Esophagus squamous epithelium (tissue), 5 donors: Measurements from ENCODE around the gene RGS4. TPM values are rescaled to one million over a fixed set of nuclear protein-coding genes. Genes with fewer than 3 reads are reported as not detected.

Source experiments
- DNase-seq: peaks from one replicate; lab custom pipeline; 2025; lab: John Stamatoyannopoulos, UW
- H3K27ac ChIP-seq, 4 donors: fragments of 200-600 bp; sonication (generic); one replicate each; pipeline ENCODE4 v1.5.1; 2016 to 2019; ENCODE audit warnings: mild to moderate bottlenecking in 1 of 4
- H3K27me3 ChIP-seq, 4 donors: fragments of 200-600 bp; sonication (generic); 1 replicate in 3 of 4; 2 replicates in 1 of 4; pipeline versions ENCODE4 v1.5.1 to v1.6.0; 2017 to 2021; ENCODE audit warnings: antibody characterized with exemption in 1 of 4
- H3K36me3 ChIP-seq, 3 donors: fragments of 200-600 bp; sonication (generic); one replicate each; pipeline ENCODE4 v1.5.1; 2016 to 2019
- H3K4me1 ChIP-seq, 3 donors: fragments of 200-600 bp; sonication (generic); one replicate each; pipeline ENCODE4 v1.5.1; 2017 to 2019
- H3K4me3 ChIP-seq, 4 donors: fragments of 200-600 bp; sonication (generic); 1 replicate in 3 of 4; 2 replicates in 1 of 4; pipeline ENCODE4 v1.5.1; 2016 to 2019; ENCODE audit warnings: mild to moderate bottlenecking in 2 of 4, moderate library complexity in 1 of 4
- H3K9me3 ChIP-seq, 3 donors: fragments of 200-600 bp; sonication (generic); one replicate each; pipeline ENCODE4 v1.5.1; 2016 to 2019
- CTCF ChIP-seq, 6 experiments: fragments of 450-650 bp in 4 of 6; fragments of 200-600 bp in 2 of 6; sonication (generic) in 2 of 6; IDR thresholded peaks; one replicate each; pipeline ENCODE4 v1.5.1; 2016 to 2019; ENCODE audit warnings: antibody characterized with exemption in 6 of 6, mild to moderate bottlenecking in 4 of 6, moderate library complexity in 4 of 6
- POLR2A ChIP-seq, 4 donors: fragments of 450-650 bp; IDR thresholded peaks; one replicate each; pipeline ENCODE4 v1.6.1; 2017; ENCODE audit warnings: antibody characterized with exemption in 4 of 4, mild to moderate bottlenecking in 4 of 4, moderate library complexity in 3 of 4
- WGBS, 2 donors: methylation state at CpG; one replicate each; pipeline ENCODE4 v1.1.5; 2018; 5-methylcytosine and 5-hydroxymethylcytosine counted together
- intact Hi-C: fragments of 100-400 bp; cut with DNase I; formaldehyde crosslinking; loops from one replicate; pipeline ENCODE4 v1.15.0; 2022
- total RNA-seq, 4 donors: library from RNA; depleted of rRNA; stranded (reverse); fragments of >200 nt; gene quantifications; one replicate each; pipeline ENCODE4 v1.1.0, GENCODE V29; 2016
- donor health status: DM: yes; HTN: yes; CAD: no.

Gene RGS4
- total RNA-seq, 4 donors from 2014 or later = 0.26 to 1.5 (median 0.70) TPM; not detected in 1

GRCh38 chr1:163071405-163072255 is 2.5 kb downstream of the RGS4 start:
- peaks cover 0 to 18% (median 0%) of the 10 kb centered on the region in 4 donors for H3K27me3 ChIP-seq
- TF ChIP-seq POLR2A (IDR thresholded peaks at IDR 0.05) (no peak), CTCF (IDR thresholded peaks at IDR 0.05) (peak; percentile 25 to 66 (median 56))
- no peaks in the 10 kb centered on the region for H3K36me3 ChIP-seq
- peaks cover 0 to 23% (median 0%) of the 10 kb centered on the region in 3 donors for H3K4me1 ChIP-seq
- DNase-seq = no peak
- intact Hi-C loops = no loop called here
- no peak overlapping the region for H3K27ac ChIP-seq
- H3K9me3 ChIP-seq = no peaks in the 10 kb centered on the region
- no peak overlapping the region for H3K4me3 ChIP-seq
- 6 to 20% methylated on average over 5 of the region's 6 CpGs for WGBS, 2 donors

GRCh38 chr1:163072658-163073057 is 3.5 kb downstream of the RGS4 start:
- intact Hi-C loops = no loop called here
- H3K36me3 ChIP-seq = no peaks in the 10 kb centered on the region
- peaks cover 0 to 23% (median 0%) of the 10 kb centered on the region in 3 donors for H3K4me1 ChIP-seq
- H3K9me3 ChIP-seq = no peaks in the 10 kb centered on the region
- WGBS, 2 donors = 88 to 100% methylated on average over 1 of the region's 1 CpG
- no peak for TF ChIP-seq CTCF (IDR thresholded peaks at IDR 0.05)
- TF ChIP-seq POLR2A (IDR thresholded peaks at IDR 0.05) = no peak
- no peak overlapping the region for H3K27ac ChIP-seq
- peaks cover 0 to 18% (median 0%) of the 10 kb centered on the region in 4 donors for H3K27me3 ChIP-seq
- no peak overlapping the region for H3K4me3 ChIP-seq
- no peak for DNase-seq

- H3K36me3 ChIP-seq = no peaks in the 10 kb centered on the region
- H3K4me1 ChIP-seq = peaks cover 0 to 17% (median 0%) of the 10 kb centered on the region in 3 donors
- intact Hi-C loops = no loop called here
- no peaks in the 10 kb centered on the region for H3K9me3 ChIP-seq
- peaks cover 0 to 16% (median 0%) of the 10 kb centered on the region in 4 donors for H3K27me3 ChIP-seq
- TF ChIP-seq CTCF (IDR thresholded peaks at IDR 0.05) (no peak), POLR2A (IDR thresholded peaks at IDR 0.05) (no peak)
- DNase-seq = no peak
- no peak overlapping the region for H3K27ac ChIP-seq
- WGBS, 2 donors = 83% methylated on average over 1 of the region's 1 CpG; no CpG with 5 or more reads in 1 of the 2 donors
- no peak overlapping the region for H3K4me3 ChIP-seq
Measured at GRCh38 chr1:163074004-163074403, 4.8 kb downstream of the RGS4 start.

- peaks cover 0 to 10% (median 0%) of the 10 kb centered on the region in 3 donors for H3K4me1 ChIP-seq
- intact Hi-C loops = no loop called here
- no peak for DNase-seq
- H3K9me3 ChIP-seq = no peaks in the 10 kb centered on the region
- WGBS, 2 donors = 66 to 70% methylated on average over 2 of the region's 2 CpGs
- H3K27me3 ChIP-seq = peaks cover 0 to 8% (median 0%) of the 10 kb centered on the region in 4 donors
- H3K4me3 ChIP-seq = no peak overlapping the region
- no peaks in the 10 kb centered on the region for H3K36me3 ChIP-seq
- TF ChIP-seq POLR2A (IDR thresholded peaks at IDR 0.05) (no peak), CTCF (IDR thresholded peaks at IDR 0.05) (no peak)
- H3K27ac ChIP-seq = no peak overlapping the region
Measured at GRCh38 chr1:163074716-163075284, 5.6 kb downstream of the RGS4 start.

- H3K9me3 ChIP-seq = no peaks in the 10 kb centered on the region
- no peaks in the 10 kb centered on the region for H3K27me3 ChIP-seq
- intact Hi-C loops = no loop called here
- H3K4me1 ChIP-seq = peaks cover 0 to 8% (median 0%) of the 10 kb centered on the region in 3 donors
- H3K27ac ChIP-seq = no peak overlapping the region
- no peaks in the 10 kb centered on the region for H3K36me3 ChIP-seq
- WGBS, 2 donors = 77 to 79% methylated on average over 4 of the region's 4 CpGs
- no peak overlapping the region for H3K4me3 ChIP-seq
- TF ChIP-seq POLR2A (IDR thresholded peaks at IDR 0.05) (no peak), CTCF (IDR thresholded peaks at IDR 0.05) (no peak)
- DNase-seq = no peak
Measured at GRCh38 chr1:163076044-163076443, 6.9 kb downstream of the RGS4 start.
